OCI-LY7 (cell line): ENCODE data around the gene PHF1. TPM values are rescaled to one million over a fixed set of nuclear protein-coding genes. Genes with fewer than 3 reads are reported as not detected.
"Not testable (repeated sequence)": the region's sequence is repeated elsewhere in the genome, so short reads cannot be mapped to it uniquely, and the experiment has no call there.

Source experiments
- BruUV-seq: library from RNA; stranded (reverse); fragments of 400-500 nt; replicated peaks from 2 replicates; lab custom pipeline; 2021; lab: Mats Ljungman, UMichigan
- CTCF ChIA-PET: fragments of 300-600 bp; sonication (Branson Sonifier 250); formaldehyde crosslinking; loops from one replicate; lab custom pipeline; 2022; ENCODE audit warnings: antibody characterized with exemption; ENCODE audit not compliant: unreplicated experiment; lab: Charles Lee
- POLR2A ChIA-PET: fragments of 300-600 bp; sonication (Branson Sonifier 250); formaldehyde crosslinking; loops from one replicate; lab custom pipeline; 2022; ENCODE audit warnings: antibody characterized with exemption; lab: Charles Lee
- DNase-seq: peaks from one replicate; pipeline ENCODE4 v3.0.0-alpha.2; 2015; ENCODE audit warnings: low spot score
- H2AFZ ChIP-seq: fragments of 200-600 bp; sonication (generic), shearing (Covaris generic); 2 replicates; pipeline ENCODE4 v1.6.1; 2014; ENCODE audit warnings: mild to moderate bottlenecking, antibody characterized with exemption, low read length, moderate library complexity
- H3K27ac ChIP-seq: fragments of 200-600 bp; sonication (generic); 2 replicates; pipeline ENCODE4 v1.5.1; 2014; ENCODE audit warnings: mixed run types, low read depth, mild to moderate bottlenecking, moderate library complexity, low read length, inconsistent platforms; ENCODE audit not compliant: poor library complexity, severe bottlenecking
- H3K36me3 ChIP-seq: fragments of 200-600 bp; sonication (generic); 2 replicates; pipeline ENCODE4 v1.6.1; 2014; ENCODE audit warnings: mild to moderate bottlenecking, antibody characterized with exemption, low read length, moderate library complexity, mixed read lengths; ENCODE audit not compliant: insufficient read depth
- H3K4me1 ChIP-seq: fragments of 200-600 bp; sonication (generic); 2 replicates; pipeline ENCODE4 v1.5.1; 2014; ENCODE audit warnings: mild to moderate bottlenecking, low read length; ENCODE audit not compliant: insufficient read depth, poor library complexity, severe bottlenecking
- H3K4me2 ChIP-seq: fragments of 200-600 bp; sonication (generic); 2 replicates; pipeline ENCODE4 v1.6.1; 2014; ENCODE audit warnings: mild to moderate bottlenecking, low read length
- H3K4me3 ChIP-seq: fragments of 200-600 bp; sonication (generic); 2 replicates; pipeline ENCODE4 v1.5.1; 2014; ENCODE audit warnings: mild to moderate bottlenecking, low read depth, low read length; ENCODE audit not compliant: poor library complexity, severe bottlenecking
- H3K79me2 ChIP-seq: fragments of 200-600 bp; sonication (generic); 2 replicates; pipeline ENCODE4 v1.6.1; 2016; ENCODE audit warnings: low read depth, mild to moderate bottlenecking, low read length, moderate library complexity, mixed read lengths; ENCODE audit not compliant: insufficient read depth
- H3K9me2 ChIP-seq: fragments of 200-600 bp; sonication (generic); 2 replicates; pipeline ENCODE4 v1.6.1; 2016; ENCODE audit warnings: mild to moderate bottlenecking, low read length, mixed read lengths; ENCODE audit not compliant: insufficient read depth
- H3K9me3 ChIP-seq: fragments of 200-600 bp; sonication (generic); 2 replicates; pipeline ENCODE4 v1.6.1; 2014; ENCODE audit warnings: mild to moderate bottlenecking, mixed run types, low read length, mixed read lengths
- H4K20me1 ChIP-seq: fragments of 200-600 bp; sonication (generic); 2 replicates; pipeline ENCODE4 v1.6.1; 2014; ENCODE audit warnings: mild to moderate bottlenecking, antibody characterized with exemption, low read length, moderate library complexity, mixed read lengths; ENCODE audit not compliant: insufficient read depth
- CTCF ChIP-seq: fragments of 200-600 bp; sonication (generic); conservative IDR thresholded peaks from 2 replicates; pipeline ENCODE4 v1.5.1; 2014; ENCODE audit warnings: mild to moderate bottlenecking, antibody characterized with exemption, low read length, moderate library complexity, mixed read lengths
- EZH2phosphoT487 ChIP-seq: fragments of 200-600 bp; sonication (generic); IDR thresholded peaks from 2 replicates; pipeline ENCODE4 v1.6.1; 2018; ENCODE audit warnings: low read depth, borderline replicate concordance, mild to moderate bottlenecking, mixed run types, antibody characterized with exemption, low read length, moderate library complexity, mixed read lengths
- intact Hi-C: fragments of 100-400 bp; cut with micrococcal nuclease; formaldehyde crosslinking; loops from one replicate; pipeline ENCODE4 v1.10.0; 2022; ENCODE audit not compliant: unreplicated experiment
- total RNA-seq, 2 experiments: library from RNA; depleted of rRNA in 1 of 2; stranded (reverse); fragments of >200 nt in 1 of 2; shearing (Covaris generic) in 1 of 2; gene quantifications; 2 replicates each; pipeline ENCODE4 v1.2.3, GENCODE V29; 2014 to 2022

The PHF1 gene
- total RNA-seq, 2 experiments from 2014 or later, result 19.9 to 30.2 TPM

- intact Hi-C loops, result loop anchor here (10.0 kb wide), 1 partner anchor 1585 kb away; the partner anchor contains the start of genes HSPA1A and HSPA1L
- Histone ChIP-seq H3K79me2 (peaks cover 74% of the 10 kb centered on the region), H4K20me1 (peaks cover 12% of the 10 kb centered on the region), H3K4me1 (peaks cover 13% of the 10 kb centered on the region), H3K36me3 (peaks cover 91% of the 10 kb centered on the region)
- H3K9me3 ChIP-seq, H3K9me2 ChIP-seq, H3K4me2 ChIP-seq, H3K4me3 ChIP-seq, CTCF ChIA-PET, POLR2A ChIA-PET, DNase-seq, H2AFZ ChIP-seq, H3K27ac ChIP-seq: not testable (repeated sequence)
- TSS peak; percentile 26 for BruUV-seq
Measured at GRCh38 chr6:33399881-33400280, 10.9 kb upstream of the PHF1 start.

GRCh38 chr6:33404884-33405283 lies 5.9 kb upstream of the PHF1 start:
- no peaks in the 10 kb centered on the region for H3K9me3 ChIP-seq
- no peak overlapping the region for H3K4me3 ChIP-seq
- CTCF ChIA-PET, result no interaction called here
- no peak overlapping the region for H3K27ac ChIP-seq
- no peaks in the 10 kb centered on the region for H4K20me1 ChIP-seq
- DNase-seq, result no peak
- TF ChIP-seq EZH2phosphoT487 (no peak), CTCF (no peak)
- H3K4me1 ChIP-seq, result peaks cover 11% of the 10 kb centered on the region
- H2AFZ ChIP-seq, result no peak overlapping the region
- intact Hi-C loops, result no loop called here
- H3K79me2 ChIP-seq, result peaks cover 25% of the 10 kb centered on the region
- POLR2A ChIA-PET, result no interaction called here
- H3K9me2 ChIP-seq, result no peaks in the 10 kb centered on the region
- H3K36me3 ChIP-seq, result peaks cover 95% of the 10 kb centered on the region
- BruUV-seq, result no TSS peak
- H3K4me2 ChIP-seq, result no peak overlapping the region

DNA sequence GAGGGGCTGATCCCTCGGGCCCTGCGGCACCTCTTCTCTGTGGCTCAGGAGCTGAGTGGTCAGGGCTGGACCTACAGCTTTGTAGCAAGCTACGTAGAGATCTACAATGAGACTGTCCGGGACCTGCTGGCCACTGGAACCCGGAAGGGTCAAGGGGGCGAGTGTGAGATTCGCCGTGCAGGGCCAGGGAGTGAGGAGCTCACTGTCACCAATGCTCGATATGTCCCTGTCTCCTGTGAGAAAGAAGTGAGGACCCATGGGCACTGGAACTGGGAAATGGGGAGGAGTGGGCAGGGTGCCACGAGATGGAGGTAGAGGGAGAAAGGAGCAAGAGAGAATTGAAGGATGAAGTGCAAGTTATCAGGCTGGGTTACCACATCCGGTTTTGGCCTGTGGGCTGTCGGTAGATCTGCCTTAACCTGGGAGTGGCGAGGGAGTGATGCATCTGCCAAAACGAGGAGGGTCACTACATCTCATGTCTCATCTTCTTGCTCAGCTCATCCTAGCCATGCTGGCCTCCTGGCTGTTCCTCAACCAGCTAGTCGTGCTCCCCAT lies 5.4 kb upstream of the PHF1 start:
- H3K79me2 ChIP-seq, result peaks cover 24% of the 10 kb centered on the region
- H3K4me2 ChIP-seq, result no peak overlapping the region
- ChIA-PET POLR2A (no interaction called here), CTCF (no interaction called here)
- no peak overlapping the region for H3K27ac ChIP-seq
- H3K4me3 ChIP-seq, result no peak overlapping the region
- H3K4me1 ChIP-seq, result peaks cover 13% of the 10 kb centered on the region
- H2AFZ ChIP-seq, result no peak overlapping the region
- H4K20me1 ChIP-seq, result no peaks in the 10 kb centered on the region
- no peak for DNase-seq
- H3K9me3 ChIP-seq, result no peaks in the 10 kb centered on the region
- TF ChIP-seq CTCF (no peak), EZH2phosphoT487 (no peak)
- no TSS peak for BruUV-seq
- intact Hi-C loops, result no loop called here
- H3K9me2 ChIP-seq, result no peaks in the 10 kb centered on the region
- H3K36me3 ChIP-seq, result peaks cover 89% of the 10 kb centered on the region
